Measurements from ENCODE around the gene TSPAN31.
"Not testable (repeated sequence)": the region's sequence is repeated elsewhere in the genome, so short reads cannot be mapped to it uniquely, and the experiment has no call there.

The TSPAN31 gene, protein sequence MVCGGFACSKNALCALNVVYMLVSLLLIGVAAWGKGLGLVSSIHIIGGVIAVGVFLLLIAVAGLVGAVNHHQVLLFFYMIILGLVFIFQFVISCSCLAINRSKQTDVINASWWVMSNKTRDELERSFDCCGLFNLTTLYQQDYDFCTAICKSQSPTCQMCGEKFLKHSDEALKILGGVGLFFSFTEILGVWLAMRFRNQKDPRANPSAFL

DNA sequence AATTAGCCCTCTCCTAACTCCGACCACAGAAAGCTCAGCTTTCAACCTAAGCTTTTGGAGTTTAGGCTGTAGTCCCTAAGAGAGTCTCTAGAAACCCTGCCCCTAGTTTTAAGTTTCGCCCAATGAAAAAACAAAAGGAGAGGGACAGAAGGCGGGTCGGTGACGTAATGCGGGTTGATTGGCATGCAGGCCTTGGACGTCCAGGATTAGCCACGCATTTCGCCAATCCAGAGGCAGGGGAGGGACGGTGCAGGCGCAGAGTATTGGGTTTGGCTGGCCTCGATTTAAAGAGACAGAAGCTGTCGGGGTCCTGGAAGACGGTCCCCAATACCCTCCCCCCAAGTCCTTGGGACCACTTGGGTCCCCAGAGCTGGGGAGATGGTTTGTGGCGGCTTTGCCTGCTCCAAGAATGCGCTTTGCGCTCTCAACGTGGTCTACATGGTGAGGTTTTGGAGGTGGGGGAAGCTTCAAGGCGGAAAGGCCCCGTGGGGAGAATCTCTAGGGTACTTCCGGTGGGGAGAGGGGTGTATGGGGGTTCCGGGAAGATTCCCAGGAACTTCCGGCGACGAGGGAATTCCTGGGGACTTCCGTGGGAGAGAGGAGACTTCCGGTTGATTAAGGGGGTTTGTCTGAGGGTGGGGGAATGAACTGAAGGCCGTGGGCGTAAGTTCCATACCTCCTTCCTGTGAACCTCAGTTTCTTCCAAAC lies at the start of gene TSPAN31:
TSPAN31 (plus strand) TSS at position 263 of the 708 bp plus-strand sequence; CDS start at position 379, 116 bp downstream.
- Histone ChIP-seq H3K9ac (ENCODE audit: low read length) (peak within 1 kb of the TSS; percentile 97), H3K4me3 (ENCODE audit: low read depth, low read length) (peak within 1 kb of the TSS; percentile 91), H3K4me1 (ENCODE audit: control insufficient read depth, insufficient read depth, low read length) (0 out of 2 replicates have a peak, but pooled peaks cover 5% of the 10 kb centered on the region), H3K27ac (ENCODE audit: low read depth, low read length) (peak within 1 kb of the TSS; percentile 97), H3K27me3 (ENCODE audit: control insufficient read depth, insufficient read depth, low read length) (peaks cover 40% of the 10 kb centered on the region), H3K9me3 (ENCODE audit: control insufficient read depth, insufficient read depth, low read depth, low read length) (no peaks in the 10 kb centered on the region), H3K36me3 (ENCODE audit: control insufficient read depth, insufficient read depth, low read length) (peaks cover 41% of the 10 kb centered on the region)

DNA sequence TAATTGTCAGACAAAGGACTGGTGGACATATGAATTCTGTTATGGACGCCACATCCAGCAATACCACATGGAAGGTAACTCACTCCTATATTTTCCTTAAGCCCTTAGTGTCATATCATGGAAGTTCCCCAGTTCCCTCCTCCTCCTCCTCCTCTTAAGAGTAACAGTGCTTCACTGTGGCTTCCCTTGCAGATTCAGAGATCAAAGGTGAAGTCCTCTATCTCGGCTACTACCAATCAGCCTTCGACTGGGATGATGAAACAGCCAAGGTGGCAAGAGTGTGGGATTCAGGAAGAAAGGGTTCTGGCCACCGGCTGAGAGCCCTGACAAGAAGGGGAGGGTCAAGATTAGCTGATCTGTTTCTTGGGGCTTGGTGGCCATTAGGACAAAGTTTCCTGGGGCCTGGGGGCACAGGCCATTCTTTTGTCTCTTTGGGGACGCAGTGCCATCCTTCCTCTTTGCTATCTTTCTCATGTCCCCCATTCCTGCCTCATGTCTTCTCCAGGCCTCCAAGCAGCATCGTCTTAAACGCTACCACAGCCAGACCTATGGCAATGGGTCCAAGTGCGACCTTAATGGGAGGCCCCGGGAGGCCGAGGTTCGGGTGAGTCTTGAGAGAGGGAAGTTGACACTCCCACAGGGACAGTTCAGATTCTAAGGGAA lies 48.9 kb upstream of the TSPAN31 start:
- Histone ChIP-seq H3K4me1 (ENCODE audit: control insufficient read depth, insufficient read depth, low read length) (no peaks in the 10 kb centered on the region), H3K36me3 (ENCODE audit: control insufficient read depth, insufficient read depth, low read length) (peaks cover 24% of the 10 kb centered on the region; the same call in 1 of the 2 replicates), H3K27me3 (ENCODE audit: control insufficient read depth, insufficient read depth, low read length) (no peaks in the 10 kb centered on the region), H3K4me3 (ENCODE audit: low read depth, low read length) (no peak overlapping the region), H3K9ac (ENCODE audit: low read length) (no peak overlapping the region), H3K9me3 (ENCODE audit: control insufficient read depth, insufficient read depth, low read depth, low read length) (no peaks in the 10 kb centered on the region), H3K27ac (ENCODE audit: low read depth, low read length) (no peak overlapping the region)

DNA sequence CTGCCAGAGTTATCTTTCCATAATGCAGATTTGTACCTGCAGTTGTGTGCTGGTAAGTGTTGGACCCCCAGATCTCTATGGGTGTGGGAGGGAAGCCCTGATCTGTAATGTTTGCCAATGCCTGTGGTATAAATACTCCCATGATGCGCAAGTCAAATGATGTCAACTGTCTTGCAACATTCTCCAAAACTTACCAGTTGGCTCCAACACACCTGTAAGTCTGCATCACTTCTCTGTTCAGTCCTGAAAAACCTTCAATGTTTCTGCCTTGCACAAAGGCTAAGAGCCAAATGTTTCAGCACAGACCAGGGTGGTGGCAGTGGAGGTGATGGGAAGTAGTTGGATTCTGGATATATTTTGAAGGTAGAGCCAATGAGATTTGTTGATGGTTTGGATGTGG lies 47.8 kb upstream of the TSPAN31 start:
- no peak overlapping the region for H3K4me3 ChIP-seq (ENCODE audit: low read depth, low read length)
- H3K4me1 ChIP-seq (ENCODE audit: control insufficient read depth, insufficient read depth, low read length) = no peaks in the 10 kb centered on the region
- no peaks in the 10 kb centered on the region for H3K27me3 ChIP-seq (ENCODE audit: control insufficient read depth, insufficient read depth, low read length)
- H3K9ac ChIP-seq (ENCODE audit: low read length) = no peak overlapping the region
- no peak overlapping the region for H3K27ac ChIP-seq (ENCODE audit: low read depth, low read length)
- H3K36me3 ChIP-seq (ENCODE audit: control insufficient read depth, insufficient read depth, low read length) = peaks cover 24% of the 10 kb centered on the region; the same call in 1 of the 2 replicates
- H3K9me3 ChIP-seq (ENCODE audit: control insufficient read depth, insufficient read depth, low read depth, low read length) = no peaks in the 10 kb centered on the region

DNA sequence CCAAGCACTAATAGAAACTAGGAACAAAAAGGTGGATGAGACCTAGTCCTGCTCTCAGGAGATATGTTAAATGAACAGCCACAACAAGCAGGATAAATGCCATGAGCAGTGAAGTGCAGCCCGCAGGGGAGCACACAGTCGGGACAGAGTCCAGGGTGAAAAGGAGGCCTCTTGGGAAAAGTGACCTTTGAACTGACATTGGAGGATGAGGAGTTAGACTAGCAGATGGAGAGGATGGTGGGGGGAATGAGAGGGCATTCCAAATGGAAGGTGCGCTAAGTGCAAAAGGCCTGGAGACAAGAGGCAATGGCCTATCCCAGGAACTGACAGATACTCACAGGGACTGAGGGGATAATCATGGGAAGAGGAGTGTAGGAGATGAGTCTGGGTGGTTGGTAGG lies 46.4 kb upstream of the TSPAN31 start:
- no peak overlapping the region for H3K9ac ChIP-seq (ENCODE audit: low read length)
- no peaks in the 10 kb centered on the region for H3K9me3 ChIP-seq (ENCODE audit: control insufficient read depth, insufficient read depth, low read depth, low read length)
- H3K27ac ChIP-seq (ENCODE audit: low read depth, low read length) = no peak overlapping the region
- no peaks in the 10 kb centered on the region for H3K27me3 ChIP-seq (ENCODE audit: control insufficient read depth, insufficient read depth, low read length)
- H3K36me3 ChIP-seq (ENCODE audit: control insufficient read depth, insufficient read depth, low read length) = peaks cover 24% of the 10 kb centered on the region; the same call in 1 of the 2 replicates
- no peak overlapping the region for H3K4me3 ChIP-seq (ENCODE audit: low read depth, low read length)
- no peaks in the 10 kb centered on the region for H3K4me1 ChIP-seq (ENCODE audit: control insufficient read depth, insufficient read depth, low read length)

DNA sequence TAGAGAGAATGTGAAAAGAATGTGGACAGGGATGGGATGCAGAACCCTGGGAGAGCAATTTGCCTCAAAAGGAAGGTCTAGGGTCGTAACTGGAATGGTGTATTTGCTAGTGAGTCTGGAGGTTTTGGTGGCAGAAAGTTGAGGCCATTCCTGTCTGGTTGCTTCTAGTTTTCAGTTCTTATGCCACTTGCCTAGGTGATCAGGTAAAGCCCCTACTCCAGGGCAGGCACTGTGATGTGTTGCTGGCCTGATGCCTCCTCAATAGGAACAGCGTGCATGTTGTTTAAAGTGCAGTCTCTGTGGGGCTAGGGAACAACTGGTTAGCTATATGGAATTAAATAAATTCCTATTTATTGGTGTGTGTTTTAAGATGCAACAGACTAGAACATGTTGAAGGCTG lies 44.5 kb upstream of the TSPAN31 start:
- H3K9me3 ChIP-seq (ENCODE audit: control insufficient read depth, insufficient read depth, low read depth, low read length) = peaks cover 4% of the 10 kb centered on the region; the same call in 1 of the 2 replicates
- H3K9ac ChIP-seq (ENCODE audit: low read length) = no peak overlapping the region
- H3K36me3 ChIP-seq (ENCODE audit: control insufficient read depth, insufficient read depth, low read length) = peaks cover 24% of the 10 kb centered on the region; the same call in 1 of the 2 replicates
- no peaks in the 10 kb centered on the region for H3K4me1 ChIP-seq (ENCODE audit: control insufficient read depth, insufficient read depth, low read length)
- no peak overlapping the region for H3K27ac ChIP-seq (ENCODE audit: low read depth, low read length)
- H3K4me3 ChIP-seq (ENCODE audit: low read depth, low read length) = no peak overlapping the region
- no peaks in the 10 kb centered on the region for H3K27me3 ChIP-seq (ENCODE audit: control insufficient read depth, insufficient read depth, low read length)

DNA sequence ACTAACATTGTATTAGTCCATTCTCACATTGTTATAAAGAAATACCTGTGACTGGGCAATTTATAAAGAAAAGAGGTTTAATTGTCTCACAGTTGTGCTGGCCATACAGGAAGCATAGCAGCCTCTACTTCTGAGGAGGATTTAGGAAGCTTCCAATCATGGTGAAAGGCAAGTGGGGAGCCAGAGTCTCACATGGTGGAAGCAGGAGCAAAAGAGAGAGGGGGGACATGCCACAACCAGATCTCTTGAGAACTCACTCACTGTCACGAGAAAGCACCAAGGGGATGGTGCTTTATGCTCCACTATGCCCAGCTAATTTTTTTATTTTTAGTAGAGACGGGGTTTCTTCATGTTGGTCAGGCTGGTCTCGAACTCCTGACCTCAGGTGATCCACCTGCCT lies 37.6 kb upstream of the TSPAN31 start:
- Histone ChIP-seq H3K27ac (ENCODE audit: low read depth, low read length) (no peak overlapping the region), H3K4me1 (ENCODE audit: control insufficient read depth, insufficient read depth, low read length) (no peaks in the 10 kb centered on the region), H3K9ac (ENCODE audit: low read length) (no peak overlapping the region), H3K36me3 (ENCODE audit: control insufficient read depth, insufficient read depth, low read length) (no peaks in the 10 kb centered on the region), H3K27me3 (ENCODE audit: control insufficient read depth, insufficient read depth, low read length) (no peaks in the 10 kb centered on the region), H3K4me3 (ENCODE audit: low read depth, low read length) (no peak overlapping the region), H3K9me3 (ENCODE audit: control insufficient read depth, insufficient read depth, low read depth, low read length) (peaks cover 4% of the 10 kb centered on the region; the same call in 1 of the 2 replicates)

DNA sequence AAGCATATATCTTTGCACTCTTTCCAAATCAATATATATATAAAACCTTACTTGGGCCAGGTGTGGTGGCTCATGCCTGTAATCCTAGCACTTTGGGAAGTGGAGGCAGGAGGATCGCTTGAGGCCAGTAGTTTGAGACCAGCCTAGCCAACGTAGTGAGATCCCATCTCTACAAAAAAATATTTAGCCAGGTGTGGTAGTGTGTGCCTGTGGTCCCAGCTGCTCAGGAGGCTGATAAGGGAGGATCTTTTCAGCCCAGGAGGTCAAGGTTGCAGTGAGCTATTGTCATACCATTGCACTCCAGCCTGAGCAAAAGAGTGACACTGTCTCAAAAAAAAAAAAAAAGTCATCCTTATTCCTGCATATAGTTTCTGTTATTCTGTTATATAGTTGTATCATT lies 36.5 kb upstream of the TSPAN31 start:
- Histone ChIP-seq H3K9me3 (ENCODE audit: control insufficient read depth, insufficient read depth, low read depth, low read length) (peaks cover 4% of the 10 kb centered on the region; the same call in 1 of the 2 replicates), H3K27me3 (ENCODE audit: control insufficient read depth, insufficient read depth, low read length) (no peaks in the 10 kb centered on the region), H3K36me3 (ENCODE audit: control insufficient read depth, insufficient read depth, low read length) (no peaks in the 10 kb centered on the region), H3K9ac (ENCODE audit: low read length) (no peak overlapping the region), H3K4me3 (ENCODE audit: low read depth, low read length) (no peak overlapping the region), H3K4me1 (ENCODE audit: control insufficient read depth, insufficient read depth, low read length) (no peaks in the 10 kb centered on the region), H3K27ac (ENCODE audit: low read depth, low read length) (no peak overlapping the region)

DNA sequence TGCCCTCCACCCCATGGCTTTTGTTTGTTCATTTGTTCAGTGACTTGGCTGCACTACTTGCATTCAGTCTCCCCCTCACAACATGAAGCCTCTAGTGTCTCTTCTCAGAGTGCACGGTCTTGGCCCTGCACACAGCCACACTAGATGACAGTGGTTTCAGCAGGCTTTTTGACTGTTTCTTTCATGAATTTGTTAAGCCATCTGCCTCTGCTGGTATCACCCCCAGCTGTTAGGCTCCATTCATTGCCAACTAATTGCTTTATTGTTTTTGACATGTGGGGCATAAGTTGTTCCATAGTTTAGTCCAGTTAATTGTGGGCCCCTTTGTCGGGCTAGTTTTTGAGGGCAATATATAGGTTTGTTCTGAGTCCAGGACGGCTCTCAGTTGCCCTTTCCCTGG lies 32.1 kb upstream of the TSPAN31 start:
- H3K4me1 ChIP-seq (ENCODE audit: control insufficient read depth, insufficient read depth, low read length) = no peaks in the 10 kb centered on the region
- H3K36me3 ChIP-seq (ENCODE audit: control insufficient read depth, insufficient read depth, low read length) = peaks cover 14% of the 10 kb centered on the region
- no peak overlapping the region for H3K4me3 ChIP-seq (ENCODE audit: low read depth, low read length)
- H3K27ac ChIP-seq (ENCODE audit: low read depth, low read length) = no peak overlapping the region
- no peaks in the 10 kb centered on the region for H3K9me3 ChIP-seq (ENCODE audit: control insufficient read depth, insufficient read depth, low read depth, low read length)
- no peaks in the 10 kb centered on the region for H3K27me3 ChIP-seq (ENCODE audit: control insufficient read depth, insufficient read depth, low read length)
- no peak overlapping the region for H3K9ac ChIP-seq (ENCODE audit: low read length)

DNA sequence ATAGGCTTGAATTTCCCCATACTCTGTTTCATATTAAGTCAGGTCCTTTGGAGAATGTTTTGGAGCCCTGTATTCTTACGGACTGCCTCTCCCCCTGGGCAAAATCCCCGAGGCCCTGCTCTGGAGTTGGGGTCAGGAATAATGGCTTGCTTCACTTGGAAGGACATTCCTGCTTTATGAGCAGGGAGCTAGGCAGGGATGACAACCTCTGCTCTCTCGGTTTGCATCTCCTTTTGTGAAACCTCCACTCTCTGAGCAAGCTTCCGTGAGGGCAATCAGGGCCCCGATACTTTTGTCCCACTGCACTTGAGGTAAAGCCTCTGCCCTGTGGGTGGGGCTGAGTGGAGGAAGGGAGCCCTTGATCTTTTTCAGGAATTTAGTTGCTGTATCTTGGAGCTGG lies 31.6 kb upstream of the TSPAN31 start:
- Histone ChIP-seq H3K4me1 (ENCODE audit: control insufficient read depth, insufficient read depth, low read length) (no peaks in the 10 kb centered on the region), H3K27me3 (ENCODE audit: control insufficient read depth, insufficient read depth, low read length) (no peaks in the 10 kb centered on the region), H3K4me3 (ENCODE audit: low read depth, low read length) (no peak overlapping the region), H3K27ac (ENCODE audit: low read depth, low read length) (no peak overlapping the region), H3K36me3 (ENCODE audit: control insufficient read depth, insufficient read depth, low read length) (peaks cover 19% of the 10 kb centered on the region), H3K9me3 (ENCODE audit: control insufficient read depth, insufficient read depth, low read depth, low read length) (no peaks in the 10 kb centered on the region), H3K9ac (ENCODE audit: low read length) (no peak overlapping the region)

DNA sequence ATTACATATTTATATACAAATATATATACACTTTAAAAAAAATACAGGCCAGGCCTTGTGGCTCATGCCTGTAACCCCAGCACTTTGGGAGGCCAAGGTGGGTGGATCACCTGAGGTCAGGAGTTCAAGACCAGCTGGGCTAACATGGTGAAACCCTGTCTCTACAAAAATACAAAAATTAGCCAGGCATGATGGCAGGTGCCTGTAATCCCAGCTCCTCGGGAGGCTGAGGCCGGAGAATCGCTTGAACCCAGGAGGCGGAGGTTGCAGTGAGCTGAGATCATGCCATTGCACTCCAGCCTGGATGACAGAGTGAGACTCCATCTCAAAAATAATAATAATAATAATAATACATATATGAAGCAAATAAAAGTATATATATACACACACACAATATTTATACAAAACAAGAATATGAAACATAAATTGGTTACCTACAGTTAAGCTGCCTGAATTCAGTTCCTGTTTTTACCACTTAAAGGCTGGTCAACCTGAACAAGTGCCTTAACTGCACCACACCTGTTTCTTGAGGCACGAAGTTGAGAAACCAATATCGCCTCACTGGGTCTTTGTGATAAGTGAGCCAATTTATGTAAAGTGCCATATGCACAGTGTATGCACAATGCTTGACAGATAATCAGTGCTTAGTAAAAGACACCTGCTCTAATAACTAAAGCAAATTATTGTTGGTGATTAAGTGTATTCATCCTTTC lies 29.6 kb upstream of the TSPAN31 start:
- H3K4me1 ChIP-seq (ENCODE audit: control insufficient read depth, insufficient read depth, low read length); H3K27me3 ChIP-seq (ENCODE audit: control insufficient read depth, insufficient read depth, low read length); H3K9ac ChIP-seq (ENCODE audit: low read length); H3K27ac ChIP-seq (ENCODE audit: low read depth, low read length); H3K4me3 ChIP-seq (ENCODE audit: low read depth, low read length); H3K9me3 ChIP-seq (ENCODE audit: control insufficient read depth, insufficient read depth, low read depth, low read length): not testable (repeated sequence)
- H3K36me3 ChIP-seq (ENCODE audit: control insufficient read depth, insufficient read depth, low read length) = peaks cover 34% of the 10 kb centered on the region

Measured in HUES6 (cell line).